GM21723 (cell line): ENCODE measurements around the gene CYP2C19.
"Not testable (repeated sequence)": the region's sequence is repeated elsewhere in the genome, so short reads cannot be mapped to it uniquely, and the experiment has no call there.

Experiments used
- ATAC-seq: cut with Tn5 transposase; IDR thresholded peaks from one replicate; pipeline ENCODE4 v1.9.1; 2021; ENCODE audit warnings: mild to moderate bottlenecking, moderate library complexity; ENCODE audit not compliant: unreplicated experiment

Gene CYP2C19

DNA sequence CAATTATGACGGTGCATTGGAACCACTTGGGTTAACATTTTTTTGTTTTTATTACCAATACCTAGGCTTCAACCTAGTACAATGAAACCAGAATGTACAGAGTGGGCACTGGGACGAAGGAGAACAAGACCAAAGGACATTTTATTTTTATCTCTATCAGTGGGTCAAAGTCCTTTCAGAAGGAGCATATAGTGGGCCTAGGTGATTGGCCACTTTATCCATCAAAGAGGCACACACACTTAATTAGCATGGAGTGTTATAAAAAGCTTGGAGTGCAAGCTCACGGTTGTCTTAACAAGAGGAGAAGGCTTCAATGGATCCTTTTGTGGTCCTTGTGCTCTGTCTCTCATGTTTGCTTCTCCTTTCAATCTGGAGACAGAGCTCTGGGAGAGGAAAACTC is at the start of gene CYP2C19:
CYP2C19 (plus strand) TSS at position 289 of the 400 bp plus-strand sequence; CDS start at position 314, 25 bp downstream.
- ATAC-seq: no peak

DNA sequence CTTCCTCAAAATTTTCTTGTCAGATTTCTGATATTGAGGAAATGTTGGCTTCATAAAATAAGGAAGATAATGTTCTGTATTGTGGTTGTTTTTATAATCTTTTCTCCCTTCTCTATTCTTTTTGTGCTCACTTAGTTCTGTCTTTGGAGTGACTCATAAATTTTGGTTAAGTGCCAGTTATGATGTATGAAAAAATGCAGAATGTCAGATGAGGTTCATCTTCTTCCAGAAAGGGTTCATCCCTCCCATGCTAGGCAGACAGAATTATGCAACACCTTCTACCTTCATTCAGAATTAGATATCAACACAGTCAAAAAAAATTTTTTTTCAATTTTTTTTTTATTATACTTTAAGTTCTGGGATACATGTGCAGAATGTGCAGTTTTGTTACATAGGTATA is 36.6 kb upstream of the CYP2C19 start:
- ATAC-seq: no peak

DNA sequence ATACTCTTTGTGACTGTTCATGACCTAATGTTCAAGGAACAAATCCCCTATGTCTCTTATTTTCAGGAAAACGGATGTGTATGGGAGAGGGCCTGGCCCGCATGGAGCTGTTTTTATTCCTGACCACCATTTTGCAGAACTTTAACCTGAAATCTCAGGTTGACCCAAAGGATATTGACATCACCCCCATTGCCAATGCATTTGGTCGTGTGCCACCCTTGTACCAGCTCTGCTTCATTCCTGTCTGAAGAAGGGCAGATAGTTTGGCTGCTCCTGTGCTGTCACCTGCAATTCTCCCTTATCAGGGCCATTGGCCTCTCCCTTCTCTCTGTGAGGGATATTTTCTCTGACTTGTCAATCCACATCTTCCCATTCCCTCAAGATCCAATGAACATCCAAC is 27.3 kb upstream of the CYP2C19 start:
- ATAC-seq: no peak

DNA sequence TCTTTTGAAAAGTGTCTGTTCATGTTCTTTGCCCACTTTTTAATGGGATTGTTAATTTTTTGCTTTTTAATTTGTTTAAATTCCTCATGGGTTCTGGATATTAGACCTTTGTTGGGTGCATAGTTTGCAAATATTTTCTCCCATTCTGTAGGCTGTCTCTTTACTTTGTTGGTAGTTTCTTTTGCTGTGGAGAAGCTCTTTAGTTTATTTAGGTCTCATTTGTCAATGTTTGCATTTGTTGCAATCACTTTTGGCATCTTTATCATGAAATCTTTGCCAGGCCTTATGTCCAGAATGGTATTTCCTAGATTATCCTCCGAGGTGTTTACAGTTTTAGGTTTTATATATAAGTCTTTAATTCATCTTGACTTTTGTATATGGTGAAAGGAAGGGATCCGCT is 23.9 kb upstream of the CYP2C19 start:
- no peak for ATAC-seq

DNA sequence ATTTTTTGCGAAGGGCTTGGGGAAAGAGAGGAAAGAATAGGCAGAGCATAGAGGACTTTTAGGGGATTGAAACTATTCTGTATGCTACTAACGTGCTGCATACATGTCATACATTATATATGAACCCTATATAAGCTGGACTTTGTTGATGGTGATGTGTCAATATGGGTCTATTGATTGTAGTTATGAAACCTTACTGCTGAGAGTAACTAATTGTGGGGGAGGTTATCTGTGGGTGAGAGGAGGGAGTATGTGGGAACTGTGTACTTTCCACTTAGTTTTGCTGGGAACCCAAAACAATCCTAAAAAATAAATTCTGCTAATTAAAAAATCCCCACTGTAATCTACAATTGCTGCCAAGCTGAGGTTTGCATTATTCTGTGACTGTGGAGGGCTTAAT is 15.3 kb upstream of the CYP2C19 start:
- ATAC-seq: no peak

DNA sequence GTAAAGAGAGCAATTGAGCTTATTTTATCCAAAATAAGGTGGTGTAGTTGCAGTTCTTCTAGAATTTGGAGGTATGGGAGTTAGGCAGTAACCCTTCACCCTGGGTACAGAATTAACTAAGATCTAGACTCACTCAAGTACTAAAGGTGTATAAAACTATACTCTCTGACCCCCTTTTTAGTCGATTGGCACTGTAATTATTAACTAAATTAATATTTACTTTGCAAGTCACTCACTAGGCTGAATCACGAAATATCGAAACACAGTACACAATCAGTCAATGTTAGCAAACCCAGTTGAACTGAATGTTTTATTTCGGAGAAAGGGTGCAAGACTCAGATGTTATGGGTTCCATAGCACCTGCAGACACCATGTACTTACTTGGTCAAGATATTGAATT is 14.6 kb upstream of the CYP2C19 start:
- ATAC-seq: no peak

DNA sequence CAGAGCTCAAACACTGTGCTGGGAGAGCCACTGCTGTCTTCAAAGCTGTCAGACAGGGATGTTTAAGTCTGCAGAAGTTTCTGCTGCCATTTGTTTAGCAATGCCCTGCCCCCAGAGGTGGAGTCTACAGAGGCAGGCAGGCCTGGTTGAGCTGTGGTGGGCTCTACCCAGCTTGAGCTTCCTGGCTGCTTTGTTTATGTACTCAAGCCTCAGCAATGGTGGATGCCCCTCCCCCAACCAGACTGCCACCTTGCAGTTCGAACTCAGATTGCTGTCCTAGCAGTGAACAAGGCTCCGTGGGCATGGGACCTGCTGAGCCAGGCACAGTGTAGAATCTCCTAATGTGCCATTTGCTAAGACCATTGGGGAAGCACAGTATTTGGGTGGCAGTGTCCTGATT is 4.6 kb upstream of the CYP2C19 start:
- no peak for ATAC-seq

DNA sequence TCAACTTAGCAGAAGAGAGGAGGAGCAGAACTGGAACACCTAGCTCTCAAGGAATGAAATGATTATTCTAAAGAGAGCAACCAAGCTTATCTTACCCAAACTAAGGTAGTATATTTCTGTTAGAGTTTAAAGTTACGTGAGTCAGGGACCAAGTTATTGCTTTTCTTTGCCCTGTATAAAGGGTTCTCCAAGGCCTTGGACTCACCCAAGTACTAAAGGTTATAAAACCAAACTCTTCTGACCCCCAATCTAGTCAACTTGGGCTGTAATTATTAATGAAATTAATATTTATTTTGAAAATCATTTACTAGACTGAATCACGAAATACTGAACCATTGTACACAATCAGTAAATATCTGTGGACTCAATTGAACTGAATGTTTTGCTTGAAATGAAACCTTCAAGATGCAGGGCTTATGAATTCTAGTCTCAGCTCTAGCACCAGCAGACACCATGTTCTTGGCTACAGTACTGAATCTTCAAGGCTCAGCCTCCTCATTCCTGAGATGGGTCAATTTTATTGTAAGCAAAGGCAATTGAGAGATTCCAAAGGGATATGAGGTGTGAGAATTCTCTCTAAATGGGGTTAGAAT is 1.8 kb upstream of the CYP2C19 start:
- ATAC-seq: no peak

GRCh38 chr10:94775425-94775824 is 12.9 kb downstream of the CYP2C19 start:
- not testable (repeated sequence) for ATAC-seq

GRCh38 chr10:94777886-94778458 is 15.5 kb downstream of the CYP2C19 start:
- no peak for ATAC-seq

DNA sequence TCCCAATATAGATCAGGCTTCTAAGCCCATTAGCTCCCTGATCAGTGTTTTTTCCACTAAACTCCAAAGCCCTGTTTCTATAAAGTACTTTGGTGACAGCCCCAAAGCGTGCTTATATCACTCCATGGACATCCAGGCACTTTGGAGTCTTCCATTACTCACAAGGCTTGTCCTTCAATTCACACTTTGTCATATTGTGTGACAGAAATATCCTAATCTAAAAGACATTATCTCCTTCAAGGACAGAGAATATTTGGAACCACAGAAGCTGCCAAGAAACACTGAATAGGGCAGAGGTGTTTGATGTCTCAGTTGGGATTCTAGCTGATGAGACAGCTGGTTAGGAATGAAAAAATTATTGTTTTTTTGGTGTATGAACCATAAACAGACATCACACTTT is 18.4 kb downstream of the CYP2C19 start:
- no peak for ATAC-seq

- ATAC-seq: no peak
Observed at GRCh38 chr10:94784256-94784655, 21.8 kb downstream of the CYP2C19 start.

DNA sequence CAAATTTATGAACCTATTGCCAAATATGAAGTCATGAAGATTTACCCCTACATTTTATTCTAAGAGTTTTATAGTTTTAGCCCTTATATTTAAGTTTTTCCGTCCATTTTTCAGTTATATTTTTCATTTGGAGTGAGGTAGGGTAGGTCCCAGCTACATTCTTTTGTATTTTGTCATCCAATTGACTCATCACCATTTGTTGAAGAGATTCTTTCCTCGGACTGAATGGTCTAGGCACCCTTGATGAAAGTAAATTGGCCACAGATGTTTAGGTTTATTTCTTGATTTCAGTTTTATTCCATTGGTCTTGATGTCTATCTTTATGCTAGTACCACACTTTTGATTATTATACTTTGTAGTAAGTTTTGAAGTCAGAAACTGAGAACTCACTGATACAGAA is 22.7 kb downstream of the CYP2C19 start:
- ATAC-seq: no peak

- ATAC-seq: not testable (repeated sequence)
Observed at GRCh38 chr10:94800551-94800950, 38.1 kb downstream of the CYP2C19 start.

- ATAC-seq: no peak
Observed at GRCh38 chr10:94803307-94803706, 40.8 kb downstream of the CYP2C19 start.

GRCh38 chr10:94830025-94830424 is 67.5 kb downstream of the CYP2C19 start:
- ATAC-seq: not testable (repeated sequence)

DNA sequence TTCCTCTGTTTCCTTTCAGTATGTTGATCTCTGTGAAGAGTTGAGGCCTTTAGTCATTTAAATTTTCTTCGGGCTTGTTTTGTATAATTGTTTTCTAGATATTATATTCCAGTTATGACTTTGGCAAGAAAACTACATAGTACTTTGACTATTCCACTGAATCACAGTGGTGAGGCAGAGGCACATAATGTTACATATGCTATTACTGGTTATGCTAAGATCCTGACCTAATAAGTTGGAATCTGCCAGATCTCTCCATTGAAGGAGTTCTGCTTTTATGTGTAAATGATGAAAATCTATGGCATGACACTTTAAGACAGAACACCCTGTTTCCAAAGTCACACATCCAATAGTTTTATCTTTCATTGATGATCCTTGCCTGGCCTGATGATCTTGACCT is 83.7 kb downstream of the CYP2C19 start:
- ATAC-seq: no peak

- ATAC-seq: no peak
Observed at GRCh38 chr10:94850766-94851165, 88.3 kb downstream of the CYP2C19 start.

GRCh38 chr10:94851263-94851662 is 88.8 kb downstream of the CYP2C19 start:
- no peak for ATAC-seq

GRCh38 chr10:94852438-94852837 is 90.0 kb downstream of the CYP2C19 start:
- ATAC-seq: no peak

DNA sequence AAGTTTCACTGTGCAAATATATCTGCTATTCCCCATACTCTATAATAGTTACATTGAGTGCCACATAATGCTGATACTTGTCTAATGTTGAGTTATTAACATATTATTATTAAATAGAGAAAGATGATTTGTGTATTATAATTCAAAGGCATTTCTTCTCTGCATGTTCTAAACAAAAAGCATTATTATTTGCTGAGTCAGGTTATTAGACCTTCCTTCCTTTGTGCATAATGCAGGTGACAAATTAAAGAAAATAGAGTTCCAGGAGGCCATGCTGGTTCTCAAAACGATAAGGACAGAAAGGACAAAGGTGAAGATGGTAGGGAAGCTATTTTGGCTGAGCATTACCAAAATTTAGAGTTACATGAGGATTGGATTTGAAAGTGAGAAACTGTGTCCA is 90.6 kb downstream of the CYP2C19 start:
- ATAC-seq: no peak

DNA sequence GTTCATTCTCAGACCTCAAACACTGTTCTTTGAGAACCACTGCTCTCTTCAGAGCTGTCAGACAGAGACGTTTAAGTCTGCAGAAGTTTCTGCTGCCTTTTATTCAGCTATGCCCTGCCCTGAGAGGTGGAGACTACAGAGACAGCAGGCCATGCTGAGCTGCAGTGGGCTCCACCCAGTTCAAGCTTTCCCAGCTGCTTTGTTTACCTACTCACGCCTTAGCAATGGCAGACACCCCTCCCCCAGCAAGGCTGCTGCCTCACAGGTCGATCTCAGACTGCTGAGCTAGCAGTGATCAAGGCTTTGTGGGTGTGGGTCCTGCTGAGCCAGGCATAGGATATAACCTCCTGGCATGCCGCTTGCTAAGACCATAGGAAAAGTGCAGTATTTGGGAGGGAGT is 95.5 kb downstream of the CYP2C19 start:
- no peak for ATAC-seq

DNA sequence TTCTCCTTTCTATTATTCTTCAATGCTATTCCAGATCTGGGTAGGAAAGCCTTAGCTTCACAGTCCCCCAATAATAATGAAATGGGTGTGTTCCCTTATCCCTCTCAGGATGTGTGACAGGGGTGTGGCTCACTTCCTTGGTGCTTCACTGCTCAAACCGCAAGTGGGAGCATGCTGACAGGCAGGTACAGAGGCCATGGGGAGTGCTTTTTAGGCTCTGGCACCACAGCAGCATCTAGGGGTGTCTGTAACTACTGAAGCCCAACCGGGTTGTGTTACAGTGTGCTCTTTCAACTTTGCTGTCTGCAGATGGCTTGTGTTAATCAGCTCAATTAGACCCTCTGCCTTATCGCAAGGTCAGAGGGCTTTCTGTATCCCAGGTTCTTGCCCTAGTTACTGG is 96.6 kb downstream of the CYP2C19 start:
- ATAC-seq: no peak
